Subcutaneous abdominal adipose tissue (tissue), 5 donors: ENCODE measurements around the gene CAMKMT.

Experiments
- H3K27ac ChIP-seq: one replicate; pipeline ENCODE4 v1.7.0; 2013; ENCODE audit warnings: low read depth, mild to moderate bottlenecking, inconsistent platforms, low read length, moderate library complexity
- H3K27me3 ChIP-seq, 5 donors: one replicate each; pipeline ENCODE4 v1.7.0; 2013; ENCODE audit warnings: low read length in 5 of 5, inconsistent platforms in 1 of 5; ENCODE audit not compliant: control insufficient read depth in 5 of 5, insufficient read depth in 4 of 5
- H3K36me3 ChIP-seq, 5 donors: one replicate each; pipeline ENCODE4 v1.7.0; 2013; ENCODE audit warnings: low read length in 5 of 5; ENCODE audit not compliant: control insufficient read depth in 5 of 5, insufficient read depth in 5 of 5
- H3K4me1 ChIP-seq, 5 donors: one replicate each; pipeline ENCODE4 v1.7.0; 2013; ENCODE audit warnings: low read length in 5 of 5, mild to moderate bottlenecking in 3 of 5, moderate library complexity in 1 of 5; ENCODE audit not compliant: control insufficient read depth in 5 of 5, insufficient read depth in 5 of 5
- H3K4me3 ChIP-seq, 5 donors: one replicate each; pipeline ENCODE4 v1.7.0; 2013; ENCODE audit warnings: low read length in 5 of 5, low read depth in 1 of 5
- H3K9ac ChIP-seq, 5 donors: one replicate each; pipeline ENCODE4 v1.7.0; 2013; ENCODE audit warnings: low read length in 5 of 5, mild to moderate bottlenecking in 4 of 5, moderate library complexity in 3 of 5
- H3K9me3 ChIP-seq, 5 donors: one replicate each; pipeline ENCODE4 v1.7.0; 2013; ENCODE audit warnings: low read length in 5 of 5; ENCODE audit not compliant: control insufficient read depth in 5 of 5
- donor health status: healthy.
- donor health status: healthy.
- donor health status: healthy.
- donor health status: healthy.
- donor health status: healthy.

Gene CAMKMT

GRCh38 chr2:44430342-44430741 is 68.6 kb downstream of the CAMKMT start:
- no peaks in the 10 kb centered on the region for H3K27me3 ChIP-seq

DNA sequence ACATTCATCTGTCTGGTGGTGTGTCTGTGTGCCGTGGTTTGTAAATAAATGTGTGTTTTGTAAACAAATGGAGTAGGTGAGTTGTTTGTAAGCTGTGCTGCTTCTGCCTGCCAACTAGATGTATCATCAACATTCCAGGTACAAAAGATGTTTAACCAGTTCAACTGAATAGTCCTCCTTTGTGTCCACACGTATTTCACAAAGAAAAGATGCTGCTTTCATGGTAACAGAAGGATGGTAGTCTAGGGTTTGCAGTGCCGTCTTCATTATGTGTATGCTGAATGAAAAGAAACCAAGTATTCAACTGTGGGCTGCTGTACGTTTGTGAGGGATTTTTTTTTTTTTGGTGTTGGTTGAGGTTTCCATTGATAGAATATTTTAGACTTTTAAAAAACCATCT is 72.1 kb downstream of the CAMKMT start:
- Histone ChIP-seq H3K36me3 (no peaks in the 10 kb centered on the region), H3K4me1 (peaks cover 0 to 4% (median 0%) of the 10 kb centered on the region in 5 donors)

More at GRCh38 chr2:44430342-44430741, 68.6 kb downstream of the CAMKMT start:
- Histone ChIP-seq H3K4me3 (no peak overlapping the region), H3K4me1 (peaks cover 0 to 4% (median 0%) of the 10 kb centered on the region in 5 donors), H3K36me3 (no peaks in the 10 kb centered on the region), H3K9ac (no peak overlapping the region), H3K9me3 (no peaks in the 10 kb centered on the region), H3K27ac (no peak overlapping the region)

DNA sequence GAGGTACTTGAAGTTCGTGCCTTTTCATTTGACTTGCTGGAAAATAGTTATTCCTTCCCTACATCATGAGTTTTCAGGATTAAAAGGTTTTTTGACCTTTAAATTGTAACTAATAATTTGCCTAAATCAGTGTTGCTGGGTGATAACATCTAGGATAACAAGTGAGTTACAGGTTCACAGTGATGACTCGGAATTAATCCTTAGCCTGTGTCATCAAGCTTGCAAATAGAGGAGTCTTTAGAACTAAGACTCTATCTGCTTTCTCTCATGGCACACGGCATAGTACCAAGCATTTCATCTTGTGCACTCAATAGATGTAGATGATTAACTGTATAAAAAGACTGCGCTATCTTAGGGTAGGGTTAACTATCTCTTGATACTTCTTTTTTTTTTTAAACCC is 79.5 kb downstream of the CAMKMT start:
- Histone ChIP-seq H3K36me3 (peaks cover 0 to 9% (median 0%) of the 10 kb centered on the region in 5 donors), H3K27ac (no peak overlapping the region), H3K9ac (no peak overlapping the region), H3K4me3 (no peak overlapping the region), H3K27me3 (no peaks in the 10 kb centered on the region), H3K9me3 (no peaks in the 10 kb centered on the region), H3K4me1 (no peaks in the 10 kb centered on the region)

More for the DNA sequence above, 72.1 kb downstream of the CAMKMT start:
- no peaks in the 10 kb centered on the region for H3K9me3 ChIP-seq
- no peaks in the 10 kb centered on the region for H3K27me3 ChIP-seq
- H3K9ac ChIP-seq: no peak overlapping the region
- no peak overlapping the region for H3K4me3 ChIP-seq
- no peak overlapping the region for H3K27ac ChIP-seq

- no peaks in the 10 kb centered on the region for H3K9me3 ChIP-seq
- no peak overlapping the region for H3K27ac ChIP-seq
- no peaks in the 10 kb centered on the region for H3K4me1 ChIP-seq
- no peaks in the 10 kb centered on the region for H3K27me3 ChIP-seq
- H3K36me3 ChIP-seq: peaks cover 0 to 9% (median 0%) of the 10 kb centered on the region in 5 donors
- no peak overlapping the region for H3K9ac ChIP-seq
- no peak overlapping the region for H3K4me3 ChIP-seq
Observed at GRCh38 chr2:44442019-44442418, 80.3 kb downstream of the CAMKMT start.

- Histone ChIP-seq H3K4me3 (no peak overlapping the region), H3K27me3 (no peaks in the 10 kb centered on the region), H3K36me3 (peaks cover 0 to 9% (median 0%) of the 10 kb centered on the region in 5 donors), H3K27ac (no peak overlapping the region), H3K9ac (no peak overlapping the region), H3K9me3 (no peaks in the 10 kb centered on the region), H3K4me1 (no peaks in the 10 kb centered on the region)
Observed at GRCh38 chr2:44443517-44443916, 81.8 kb downstream of the CAMKMT start.

GRCh38 chr2:44444881-44445280 is 83.1 kb downstream of the CAMKMT start:
- no peaks in the 10 kb centered on the region for H3K9me3 ChIP-seq
- no peaks in the 10 kb centered on the region for H3K27me3 ChIP-seq
- H3K4me1 ChIP-seq: no peaks in the 10 kb centered on the region
- H3K9ac ChIP-seq: no peak overlapping the region
- no peak overlapping the region for H3K4me3 ChIP-seq
- H3K36me3 ChIP-seq: peaks cover 0 to 9% (median 0%) of the 10 kb centered on the region in 5 donors
- no peak overlapping the region for H3K27ac ChIP-seq

GRCh38 chr2:44448860-44449527 is 87.2 kb downstream of the CAMKMT start:
- Histone ChIP-seq H3K9me3 (no peaks in the 10 kb centered on the region), H3K4me3 (no peak overlapping the region), H3K9ac (no peak overlapping the region), H3K4me1 (no peaks in the 10 kb centered on the region), H3K36me3 (no peaks in the 10 kb centered on the region), H3K27ac (no peak overlapping the region), H3K27me3 (no peaks in the 10 kb centered on the region)

DNA sequence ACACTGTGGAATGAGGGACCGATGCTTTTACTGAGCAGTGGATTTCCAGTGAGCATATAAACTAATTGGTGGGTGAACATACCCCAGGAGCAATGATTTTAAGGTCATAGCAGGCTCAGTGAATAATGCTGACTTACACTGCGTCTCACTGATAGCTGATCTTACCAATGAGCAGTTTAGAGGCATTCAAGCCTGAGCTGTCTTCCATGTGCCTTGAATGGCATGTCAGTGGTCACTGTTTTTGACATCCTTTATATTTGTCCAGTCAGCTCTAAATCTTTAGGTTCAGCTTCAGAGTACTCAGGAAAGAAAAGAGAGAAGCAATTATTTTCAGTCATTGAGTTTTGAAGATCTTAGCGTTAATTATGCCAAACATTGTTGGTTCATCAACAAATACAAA is 88.3 kb downstream of the CAMKMT start:
- H3K4me1 ChIP-seq: no peaks in the 10 kb centered on the region
- H3K27ac ChIP-seq: no peak overlapping the region
- no peak overlapping the region for H3K4me3 ChIP-seq
- no peaks in the 10 kb centered on the region for H3K36me3 ChIP-seq
- no peaks in the 10 kb centered on the region for H3K9me3 ChIP-seq
- H3K9ac ChIP-seq: no peak overlapping the region
- H3K27me3 ChIP-seq: no peaks in the 10 kb centered on the region

GRCh38 chr2:44450806-44451205 is 89.1 kb downstream of the CAMKMT start:
- peak overlapping the region in 1 of 5 donors; percentile 15 for H3K9ac ChIP-seq
- H3K36me3 ChIP-seq: no peaks in the 10 kb centered on the region
- H3K27me3 ChIP-seq: no peaks in the 10 kb centered on the region
- H3K4me3 ChIP-seq: peak overlapping the region in 1 of 5 donors; percentile 28
- H3K4me1 ChIP-seq: no peaks in the 10 kb centered on the region
- no peaks in the 10 kb centered on the region for H3K9me3 ChIP-seq
- no peak overlapping the region for H3K27ac ChIP-seq

DNA sequence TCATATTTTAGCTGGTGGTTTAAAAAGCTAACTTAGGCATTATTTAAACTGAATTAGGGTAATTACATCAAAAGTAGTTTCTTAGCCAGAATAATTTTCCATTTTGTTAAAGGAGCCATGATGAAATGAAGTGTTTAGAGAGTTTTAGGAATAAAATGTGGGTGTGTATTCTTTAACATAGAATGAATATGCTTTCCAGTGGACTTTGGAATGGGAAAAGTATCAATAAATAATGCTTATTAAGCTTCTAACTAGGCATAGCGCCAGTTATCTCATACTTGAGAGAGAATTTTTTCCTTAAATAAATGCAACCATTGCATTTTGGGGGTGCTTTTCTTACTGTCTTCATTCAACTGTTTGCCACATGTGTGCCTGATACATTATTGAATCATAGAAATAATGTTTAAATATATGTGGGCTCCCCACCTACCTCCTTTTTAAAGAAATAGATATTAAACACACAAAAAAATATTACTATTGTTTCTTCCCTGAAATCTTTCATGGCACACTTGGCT is 90.4 kb downstream of the CAMKMT start:
- Histone ChIP-seq H3K4me1 (no peaks in the 10 kb centered on the region), H3K4me3 (no peak overlapping the region), H3K9ac (no peak overlapping the region), H3K27me3 (no peaks in the 10 kb centered on the region), H3K9me3 (no peaks in the 10 kb centered on the region), H3K36me3 (no peaks in the 10 kb centered on the region), H3K27ac (no peak overlapping the region)
